Measurements from ENCODE around the gene LRRC72. TPM values are rescaled to one million over a fixed set of nuclear protein-coding genes. Genes with fewer than 3 reads are reported as not detected.
"Not testable (repeated sequence)": the region's sequence is repeated elsewhere in the genome, so short reads cannot be mapped to it uniquely, and the experiment has no call there.

The LRRC72 gene
- total and polyA plus RNA-seq, 4 donors, result not detected

- H3K27me3 ChIP-seq (ENCODE audit: control insufficient read depth in 3 of 3, insufficient read depth in 3 of 3, low read length in 2 of 3), result no peaks in the 10 kb centered on the region
- H3K9me3 ChIP-seq (ENCODE audit: control insufficient read depth in 4 of 4, insufficient read depth in 3 of 4, low read length in 3 of 4), result peaks cover 0 to 4% (median 0%) of the 10 kb centered on the region in 4 donors
- no peak overlapping the region for H3K4me3 ChIP-seq
- H3K27ac ChIP-seq (ENCODE audit: low read depth in 1 of 2, low read length in 1 of 2), result no peak overlapping the region
- no peaks in the 10 kb centered on the region for H3K36me3 ChIP-seq (ENCODE audit: control insufficient read depth in 4 of 4, insufficient read depth in 4 of 4, low read length in 4 of 4)
- H3K4me1 ChIP-seq (ENCODE audit: control insufficient read depth in 5 of 5, insufficient read depth in 5 of 5, low read length in 5 of 5), result peaks cover 0 to 5% (median 0%) of the 10 kb centered on the region in 5 donors
- ATAC-seq (ENCODE audit: insufficient read depth, low FRiP score) (no peak), DNase-seq (peak in 1 of 3 donors; percentile 28)
- TF ChIP-seq, protein P1, sequence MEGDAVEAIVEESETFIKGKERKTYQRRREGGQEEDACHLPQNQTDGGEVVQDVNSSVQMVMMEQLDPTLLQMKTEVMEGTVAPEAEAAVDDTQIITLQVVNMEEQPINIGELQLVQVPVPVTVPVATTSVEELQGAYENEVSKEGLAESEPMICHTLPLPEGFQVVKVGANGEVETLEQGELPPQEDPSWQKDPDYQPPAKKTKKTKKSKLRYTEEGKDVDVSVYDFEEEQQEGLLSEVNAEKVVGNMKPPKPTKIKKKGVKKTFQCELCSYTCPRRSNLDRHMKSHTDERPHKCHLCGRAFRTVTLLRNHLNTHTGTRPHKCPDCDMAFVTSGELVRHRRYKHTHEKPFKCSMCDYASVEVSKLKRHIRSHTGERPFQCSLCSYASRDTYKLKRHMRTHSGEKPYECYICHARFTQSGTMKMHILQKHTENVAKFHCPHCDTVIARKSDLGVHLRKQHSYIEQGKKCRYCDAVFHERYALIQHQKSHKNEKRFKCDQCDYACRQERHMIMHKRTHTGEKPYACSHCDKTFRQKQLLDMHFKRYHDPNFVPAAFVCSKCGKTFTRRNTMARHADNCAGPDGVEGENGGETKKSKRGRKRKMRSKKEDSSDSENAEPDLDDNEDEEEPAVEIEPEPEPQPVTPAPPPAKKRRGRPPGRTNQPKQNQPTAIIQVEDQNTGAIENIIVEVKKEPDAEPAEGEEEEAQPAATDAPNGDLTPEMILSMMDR (IDR thresholded peaks at IDR 0.05; ENCODE audit: control extremely low read depth, extremely low read depth), result no peak
- H3K9ac ChIP-seq (ENCODE audit: insufficient read depth in 1 of 2, low read length in 2 of 2), result no peak overlapping the region
Measured at GRCh38 chr7:16514729-16515128, 11.9 kb upstream of the LRRC72 start.

DNA sequence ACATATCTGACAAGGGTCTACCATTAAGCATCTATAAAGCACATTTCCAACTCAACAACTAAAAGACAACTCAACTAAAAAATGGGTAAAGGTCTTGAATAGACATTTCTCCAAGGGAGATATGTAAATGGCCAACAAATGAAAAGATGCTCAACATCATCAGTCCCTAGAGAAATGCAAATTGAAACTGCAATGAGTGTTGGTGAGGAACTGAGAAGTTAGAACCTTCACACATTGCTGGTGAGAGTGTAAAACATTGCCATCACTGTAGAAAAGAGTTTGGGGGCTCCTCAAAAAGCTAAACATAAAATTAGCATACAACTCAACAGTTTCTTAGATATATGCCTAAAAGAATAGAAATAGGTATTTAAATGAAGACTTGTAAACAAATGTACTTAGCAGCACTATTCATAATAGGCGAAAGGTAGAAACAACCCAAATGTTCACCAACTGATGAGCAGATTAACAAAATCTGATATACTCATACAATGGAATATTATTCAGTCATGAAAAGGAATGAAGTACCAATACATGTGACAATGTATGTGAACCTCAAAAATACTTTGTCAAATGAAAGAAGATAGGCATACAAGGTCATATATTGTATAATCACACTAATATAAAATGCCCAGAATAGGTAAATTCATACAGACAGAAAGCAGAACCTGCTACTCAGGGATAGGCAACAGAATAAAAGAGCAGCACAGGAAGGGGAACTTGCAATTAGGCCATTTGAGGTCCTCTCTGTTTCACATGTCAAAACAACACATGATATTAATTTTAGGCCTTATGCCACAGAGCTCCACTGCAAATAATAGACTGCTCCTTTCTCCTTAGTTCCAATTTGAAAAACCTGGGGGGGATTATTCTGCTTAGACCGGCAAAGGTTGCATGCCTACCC, 10.6 kb upstream of the LRRC72 start:
- Histone ChIP-seq H3K9ac (ENCODE audit: insufficient read depth in 1 of 2, low read length in 2 of 2) (no peak overlapping the region), H3K36me3 (ENCODE audit: control insufficient read depth in 4 of 4, insufficient read depth in 4 of 4, low read length in 4 of 4) (no peaks in the 10 kb centered on the region), H3K9me3 (ENCODE audit: control insufficient read depth in 4 of 4, insufficient read depth in 3 of 4, low read length in 3 of 4) (peaks cover 0 to 4% (median 0%) of the 10 kb centered on the region in 4 donors), H3K27me3 (ENCODE audit: control insufficient read depth in 3 of 3, insufficient read depth in 3 of 3, low read length in 2 of 3) (no peaks in the 10 kb centered on the region), H3K4me1 (ENCODE audit: control insufficient read depth in 5 of 5, insufficient read depth in 5 of 5, low read length in 5 of 5) (peaks cover 0 to 5% (median 0%) of the 10 kb centered on the region in 5 donors), H3K4me3 (no peak overlapping the region), H3K27ac (ENCODE audit: low read depth in 1 of 2, low read length in 1 of 2) (no peak overlapping the region)
- WGBS, 2 donors, result 96 to 97% methylated on average over 2 of the region's 2 CpGs
- TF ChIP-seq, protein P1 (IDR thresholded peaks at IDR 0.05; ENCODE audit: control extremely low read depth, extremely low read depth), result no peak
- ATAC-seq (ENCODE audit: insufficient read depth, low FRiP score), result no peak
- no peak for DNase-seq

DNA sequence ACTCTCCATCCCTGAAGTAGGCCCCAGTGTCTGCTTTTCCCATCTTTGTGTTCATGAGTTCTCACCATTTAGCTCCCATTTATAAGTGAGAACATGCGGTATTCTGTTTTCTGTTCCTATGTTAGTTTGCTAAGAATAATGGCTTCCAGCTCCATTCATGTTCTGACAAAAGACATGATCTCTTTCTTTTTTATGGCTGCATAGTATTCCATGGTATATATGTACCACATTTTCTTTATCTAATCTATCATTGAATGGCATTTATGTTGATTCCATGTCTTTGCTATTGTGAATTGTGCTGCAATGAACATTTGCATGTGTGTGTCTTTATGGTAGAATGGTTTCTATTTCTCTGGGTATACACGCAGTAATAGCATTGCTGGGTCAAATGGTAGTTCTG, 6.6 kb upstream of the LRRC72 start:
- WGBS, 2 donors, result 92 to 96% methylated on average over 2 of the region's 2 CpGs
- not testable (repeated sequence) for H3K36me3 ChIP-seq (ENCODE audit: control insufficient read depth in 4 of 4, insufficient read depth in 4 of 4, low read length in 4 of 4); ATAC-seq (ENCODE audit: insufficient read depth, low FRiP score); H3K27me3 ChIP-seq (ENCODE audit: control insufficient read depth in 3 of 3, insufficient read depth in 3 of 3, low read length in 2 of 3); DNase-seq; H3K4me1 ChIP-seq (ENCODE audit: control insufficient read depth in 5 of 5, insufficient read depth in 5 of 5, low read length in 5 of 5); H3K9me3 ChIP-seq (ENCODE audit: control insufficient read depth in 4 of 4, insufficient read depth in 3 of 4, low read length in 3 of 4); H3K27ac ChIP-seq (ENCODE audit: low read depth in 1 of 2, low read length in 1 of 2); H3K9ac ChIP-seq (ENCODE audit: insufficient read depth in 1 of 2, low read length in 2 of 2); H3K4me3 ChIP-seq

DNA sequence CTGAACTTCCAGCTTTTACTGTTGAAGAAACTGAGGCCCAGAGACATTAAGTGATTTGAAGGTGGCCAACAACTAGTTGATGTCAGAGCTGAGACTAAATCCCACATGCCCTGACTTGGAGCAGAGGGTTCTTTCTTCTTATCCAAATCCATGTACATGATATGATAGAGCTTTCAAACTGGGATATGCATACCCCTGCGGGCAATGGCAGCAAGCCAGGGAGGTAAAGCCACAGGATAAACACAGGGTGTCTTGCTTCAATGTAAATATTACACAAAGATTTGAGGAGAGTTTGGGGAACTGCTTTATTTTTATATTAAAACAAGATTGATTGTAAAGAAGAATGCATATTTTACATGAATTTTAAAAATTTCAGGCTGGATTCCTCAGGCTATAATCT, 2.3 kb upstream of the LRRC72 start:
- Histone ChIP-seq H3K9me3 (ENCODE audit: control insufficient read depth in 4 of 4, insufficient read depth in 3 of 4, low read length in 3 of 4) (no peaks in the 10 kb centered on the region), H3K9ac (ENCODE audit: insufficient read depth in 1 of 2, low read length in 2 of 2) (no peak overlapping the region), H3K27me3 (ENCODE audit: control insufficient read depth in 3 of 3, insufficient read depth in 3 of 3, low read length in 2 of 3) (no peaks in the 10 kb centered on the region), H3K36me3 (ENCODE audit: control insufficient read depth in 4 of 4, insufficient read depth in 4 of 4, low read length in 4 of 4) (no peaks in the 10 kb centered on the region), H3K4me3 (no peak overlapping the region), H3K4me1 (ENCODE audit: control insufficient read depth in 5 of 5, insufficient read depth in 5 of 5, low read length in 5 of 5) (no peaks in the 10 kb centered on the region), H3K27ac (ENCODE audit: low read depth in 1 of 2, low read length in 1 of 2) (no peak overlapping the region)
- DNase-seq, result no peak
- WGBS, 2 donors, result 54 to 67% methylated on average over 1 of the region's 1 CpG
- TF ChIP-seq, protein P1 (IDR thresholded peaks at IDR 0.05; ENCODE audit: control extremely low read depth, extremely low read depth), result no peak
- no peak for ATAC-seq (ENCODE audit: insufficient read depth, low FRiP score)

All from lung (tissue), 12 donors.